ENCODE results near the gene MGLL. TPM values are rescaled to one million over a fixed set of nuclear protein-coding genes. Genes with fewer than 3 reads are reported as not detected.

Gene MGLL
- total and polyA plus RNA-seq, 4 donors = 9.4 to 277 (median 74.2) TPM

- 22% methylated on average over 4 of the region's 4 CpGs for WGBS
- Histone ChIP-seq H3K4me1 (ENCODE audit: control insufficient read depth in 4 of 4, insufficient read depth in 4 of 4, low read length in 3 of 4) (peaks cover 0 to 38% (median 23%) of the 10 kb centered on the region in 4 donors), H3K36me3 (ENCODE audit: control insufficient read depth in 4 of 4, insufficient read depth in 3 of 4, low read depth in 1 of 4, low read length in 3 of 4) (no peaks in the 10 kb centered on the region), H3K27me3 (ENCODE audit: control insufficient read depth in 4 of 4, insufficient read depth in 4 of 4, low read length in 3 of 4) (no peaks in the 10 kb centered on the region), H3K4me3 (ENCODE audit: low read depth in 1 of 3, low read length in 3 of 3) (no peak overlapping the region), H3K27ac (ENCODE audit: low read depth in 1 of 2, low read length in 2 of 2) (peak overlapping the region; percentile 35 to 49), H3K9ac (ENCODE audit: low read depth in 1 of 2, low read length in 2 of 2) (no peak overlapping the region), H3K9me3 (ENCODE audit: control insufficient read depth in 4 of 4, low read length in 3 of 4) (no peaks in the 10 kb centered on the region)
- TF ChIP-seq TAF1 (conservative IDR thresholded peaks at IDR 0.05) (no peak), FOXA1 (IDR thresholded peaks at IDR 0.05) (no peak), REST (IDR thresholded peaks at IDR 0.05) (no peak), MAX (IDR thresholded peaks at IDR 0.05) (peak; percentile 51), SP1 (IDR thresholded peaks at IDR 0.05) (peak; percentile 87), GABPA (IDR thresholded peaks at IDR 0.05 in 1 of 2, conservative IDR thresholded peaks at IDR 0.05 in 1 of 2) (peak in 1 of 2 donors; percentile 55), RXRA (IDR thresholded peaks at IDR 0.05) (peak; percentile 84 to 89), FOXA2 (IDR thresholded peaks at IDR 0.05) (peak; percentile 60), NR2F2 (IDR thresholded peaks at IDR 0.05) (peak; percentile 83), ZBTB33 (IDR thresholded peaks at IDR 0.05) (peak; percentile 71), EGR1 (IDR thresholded peaks at IDR 0.05; ENCODE audit: low read depth in 2 of 2) (peak in 1 of 2 donors; percentile 42), RAD21 (IDR thresholded peaks at IDR 0.05) (peak; percentile 99 to 100), YY1 (IDR thresholded peaks at IDR 0.05) (peak; percentile 76), CTCF (IDR thresholded peaks at IDR 0.05; ENCODE audit: low read depth, low read length, missing input control) (peak; percentile 98), ATF3 (IDR thresholded peaks at IDR 0.05) (peak; percentile 55), HNF4A (conservative IDR thresholded peaks at IDR 0.05) (peak; percentile 83 to 89), JUND (IDR thresholded peaks at IDR 0.05) (no peak), HNF4G (IDR thresholded peaks at IDR 0.05) (peak; percentile 84)
- peak; percentile 78 for DNase-seq (ENCODE audit: low spot score)
Observed at GRCh38 chr3:127831723-127832172, 9.4 kb upstream of the MGLL start.
